Body of pancreas (tissue), 4 donors: ENCODE results near the gene TGFBR3. TPM values are rescaled to one million over a fixed set of nuclear protein-coding genes. Genes with fewer than 3 reads are reported as not detected.

Experiments
- ATAC-seq: fragments of 150-250 bp; one replicate; pipeline ENCODE4 v1.9.1; 2016
- DNase-seq, 4 donors: peaks; one replicate each; pipeline ENCODE4 v3.0.0-alpha.2; 2019
- H3K27ac ChIP-seq, 4 donors: fragments of 200-600 bp; sonication (generic); 1 replicate in 3 of 4; 2 replicates in 1 of 4; pipeline versions ENCODE4 v1.5.1 to v1.6.1; 2016 to 2019; ENCODE audit warnings: mild to moderate bottlenecking in 1 of 4, mixed read lengths in 1 of 4, moderate library complexity in 1 of 4
- H3K27me3 ChIP-seq, 2 donors: fragments of 200-600 bp; sonication (generic); one replicate each; pipeline ENCODE4 v1.6.0; 2016; ENCODE audit warnings: mild to moderate bottlenecking in 1 of 2
- H3K36me3 ChIP-seq, 2 donors: fragments of 200-600 bp; sonication (generic); replicated peaks in 1 of 2; 2 replicates each; pipeline ENCODE4 v1.5.1; 2016; ENCODE audit warnings: low read depth in 2 of 2; ENCODE audit not compliant: insufficient read depth in 1 of 2
- H3K4me1 ChIP-seq: fragments of 200-600 bp; sonication (generic); one replicate; pipeline ENCODE4 v1.6.0; 2016
- H3K4me3 ChIP-seq, 2 donors: fragments of 200-600 bp; sonication (generic); 1 replicate in 1 of 2; 2 replicates in 1 of 2; pipeline ENCODE4 v1.5.1; 2016 to 2019
- H3K9me3 ChIP-seq, 3 donors: fragments of 200-600 bp; sonication (generic); 1 replicate in 2 of 3; 2 replicates in 1 of 3; pipeline ENCODE4 v1.5.1; 2016
- POLR2A ChIP-seq, 3 donors: fragments of 450-650 bp; IDR thresholded peaks; one replicate each; pipeline ENCODE4 v1.6.1; 2016; ENCODE audit warnings: antibody characterized with exemption in 3 of 3, mild to moderate bottlenecking in 2 of 3
- WGBS, 2 donors: methylation state at CpG; one replicate each; pipeline ENCODE4 v1.1.5; 2017; 5-methylcytosine and 5-hydroxymethylcytosine counted together
- intact Hi-C: fragments of 100-400 bp; cut with DNase I; formaldehyde crosslinking; loops from one replicate; pipeline ENCODE4 v1.15.1; 2023
- total RNA-seq, 2 donors: library from RNA; depleted of rRNA; stranded (reverse); fragments of >200 nt; gene quantifications; one replicate each; pipeline ENCODE4 v1.1.0, GENCODE V29; 2016
- TF ChIP-seq, protein P1 (sequence below), 7 experiments: fragments of 450-650 bp in 4 of 7; fragments of 200-600 bp in 3 of 7; sonication (generic) in 3 of 7; IDR thresholded peaks; one replicate each; pipeline ENCODE4 v1.5.1; 2016 to 2019; ENCODE audit warnings: antibody characterized with exemption in 7 of 7

TGFBR3 gene
- total RNA-seq, 2 donors from 2014 or later: 52.4 to 63.6 TPM

DNA sequence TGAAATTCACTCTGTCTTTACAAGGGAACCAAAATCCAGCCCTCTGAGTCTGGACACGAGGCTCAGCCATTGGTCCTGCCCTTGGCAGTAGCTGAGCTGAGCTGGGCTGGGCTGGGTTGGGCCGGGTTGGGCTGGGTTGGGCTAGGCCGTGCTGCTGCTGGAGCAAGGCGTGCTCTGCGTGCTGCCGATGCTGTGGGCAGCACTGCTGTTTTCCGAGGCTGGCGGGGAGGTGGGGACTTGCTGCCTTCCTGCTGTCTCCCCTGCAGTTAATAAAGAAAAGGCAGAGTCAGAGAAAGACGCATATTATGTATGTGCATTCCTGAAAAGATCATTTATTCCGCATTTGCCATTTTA lies 202.4 kb downstream of the TGFBR3 start:
- no peak for ATAC-seq
- no peaks in the 10 kb centered on the region for H3K9me3 ChIP-seq
- H3K4me3 ChIP-seq: no peak overlapping the region
- no peak for DNase-seq
- intact Hi-C loops: no loop called here
- 82 to 89% methylated on average over 9 to 10 of the region's 10 CpGs for WGBS, 2 donors
- no peaks in the 10 kb centered on the region for H3K4me1 ChIP-seq
- no peaks in the 10 kb centered on the region for H3K27me3 ChIP-seq
- H3K27ac ChIP-seq: no peak overlapping the region
- H3K36me3 ChIP-seq: peaks cover 0 to 3% of the 10 kb centered on the region in 2 donors
- no peak for TF ChIP-seq POLR2A (IDR thresholded peaks at IDR 0.05)
- TF ChIP-seq, protein P1, sequence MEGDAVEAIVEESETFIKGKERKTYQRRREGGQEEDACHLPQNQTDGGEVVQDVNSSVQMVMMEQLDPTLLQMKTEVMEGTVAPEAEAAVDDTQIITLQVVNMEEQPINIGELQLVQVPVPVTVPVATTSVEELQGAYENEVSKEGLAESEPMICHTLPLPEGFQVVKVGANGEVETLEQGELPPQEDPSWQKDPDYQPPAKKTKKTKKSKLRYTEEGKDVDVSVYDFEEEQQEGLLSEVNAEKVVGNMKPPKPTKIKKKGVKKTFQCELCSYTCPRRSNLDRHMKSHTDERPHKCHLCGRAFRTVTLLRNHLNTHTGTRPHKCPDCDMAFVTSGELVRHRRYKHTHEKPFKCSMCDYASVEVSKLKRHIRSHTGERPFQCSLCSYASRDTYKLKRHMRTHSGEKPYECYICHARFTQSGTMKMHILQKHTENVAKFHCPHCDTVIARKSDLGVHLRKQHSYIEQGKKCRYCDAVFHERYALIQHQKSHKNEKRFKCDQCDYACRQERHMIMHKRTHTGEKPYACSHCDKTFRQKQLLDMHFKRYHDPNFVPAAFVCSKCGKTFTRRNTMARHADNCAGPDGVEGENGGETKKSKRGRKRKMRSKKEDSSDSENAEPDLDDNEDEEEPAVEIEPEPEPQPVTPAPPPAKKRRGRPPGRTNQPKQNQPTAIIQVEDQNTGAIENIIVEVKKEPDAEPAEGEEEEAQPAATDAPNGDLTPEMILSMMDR (IDR thresholded peaks at IDR 0.05): no peak

DNA sequence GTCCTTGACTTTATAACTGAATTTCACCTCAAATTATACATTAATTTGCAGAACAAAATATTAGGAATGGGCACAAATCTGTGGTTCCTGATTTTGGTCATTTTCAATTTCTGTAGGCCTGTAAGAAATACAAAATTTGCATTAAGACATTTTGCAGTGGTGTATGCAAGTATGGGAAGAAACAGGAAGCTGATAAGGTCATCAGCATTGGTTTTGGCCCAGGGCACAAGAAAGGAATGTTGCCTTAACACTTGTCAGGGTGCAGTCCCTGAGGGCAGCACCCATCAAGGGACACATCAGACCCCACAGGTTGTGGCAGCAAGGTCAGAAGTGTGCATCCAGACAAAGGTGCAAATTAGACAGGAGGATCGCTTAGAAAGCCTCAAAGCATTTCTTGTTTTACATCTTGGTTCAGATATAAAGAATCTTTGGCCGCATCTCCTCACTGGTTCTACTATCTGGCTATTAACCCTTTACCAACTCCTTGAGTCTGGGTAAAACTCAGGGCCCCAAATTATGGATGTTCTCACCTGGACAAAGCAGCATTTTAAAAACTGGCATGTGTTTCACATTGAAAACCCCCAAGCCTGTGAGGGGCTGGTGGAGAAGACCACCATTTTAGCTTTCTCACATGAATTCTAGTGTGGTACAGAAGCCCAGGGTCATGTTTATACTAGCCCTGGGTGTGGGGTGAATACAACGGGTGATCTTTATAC lies 202.9 kb downstream of the TGFBR3 start:
- no peak overlapping the region for H3K27ac ChIP-seq

DNA sequence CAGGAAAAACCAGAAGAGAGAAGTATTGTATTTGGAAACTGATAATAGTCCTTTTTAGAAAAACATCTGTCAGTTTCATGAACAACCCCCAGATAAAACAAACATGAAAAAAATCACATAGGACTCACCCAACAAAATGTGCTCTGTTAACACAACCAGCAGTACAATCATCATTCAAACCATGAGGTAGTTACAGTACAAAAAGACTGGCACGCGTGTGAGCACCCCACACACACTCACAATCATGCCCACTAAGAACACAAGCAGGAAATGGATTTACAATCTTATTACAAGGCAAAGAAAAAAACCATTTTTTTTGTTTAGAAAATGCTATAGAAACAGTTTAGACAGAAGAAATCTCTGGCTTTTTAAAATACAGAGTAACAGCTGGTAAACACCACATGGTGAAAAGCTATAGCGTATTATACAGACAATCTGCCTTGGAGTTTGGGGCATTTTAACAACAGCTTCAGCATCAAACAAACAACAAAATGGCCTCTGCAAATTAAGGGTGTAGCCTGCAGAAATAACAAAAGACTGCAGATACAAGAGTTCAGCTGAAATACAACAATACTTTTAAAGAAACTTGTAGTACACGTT lies 205.3 kb downstream of the TGFBR3 start:
- Histone ChIP-seq H3K27ac (no peak overlapping the region), H3K9me3 (no peaks in the 10 kb centered on the region), H3K27me3 (no peaks in the 10 kb centered on the region), H3K36me3 (peaks cover 0 to 3% of the 10 kb centered on the region in 2 donors), H3K4me3 (no peak overlapping the region), H3K4me1 (no peaks in the 10 kb centered on the region)
- intact Hi-C loops: no loop called here
- TF ChIP-seq, protein P1 (IDR thresholded peaks at IDR 0.05): no peak
- no peak for TF ChIP-seq POLR2A (IDR thresholded peaks at IDR 0.05)
- WGBS, 2 donors: 95 to 96% methylated on average over 4 of the region's 4 CpGs
- ATAC-seq: no peak
- no peak for DNase-seq

More for the DNA sequence above, 202.9 kb downstream of the TGFBR3 start:
- WGBS, 2 donors: 68 to 82% methylated on average over 3 of the region's 3 CpGs
- intact Hi-C loops: no loop called here
- Histone ChIP-seq H3K27me3 (no peaks in the 10 kb centered on the region), H3K4me1 (no peaks in the 10 kb centered on the region), H3K4me3 (no peak overlapping the region), H3K36me3 (peaks cover 0 to 3% of the 10 kb centered on the region in 2 donors), H3K9me3 (no peaks in the 10 kb centered on the region)
- ATAC-seq: no peak
- TF ChIP-seq POLR2A (IDR thresholded peaks at IDR 0.05): no peak
- TF ChIP-seq, protein P1 (IDR thresholded peaks at IDR 0.05): no peak
- no peak for DNase-seq

DNA sequence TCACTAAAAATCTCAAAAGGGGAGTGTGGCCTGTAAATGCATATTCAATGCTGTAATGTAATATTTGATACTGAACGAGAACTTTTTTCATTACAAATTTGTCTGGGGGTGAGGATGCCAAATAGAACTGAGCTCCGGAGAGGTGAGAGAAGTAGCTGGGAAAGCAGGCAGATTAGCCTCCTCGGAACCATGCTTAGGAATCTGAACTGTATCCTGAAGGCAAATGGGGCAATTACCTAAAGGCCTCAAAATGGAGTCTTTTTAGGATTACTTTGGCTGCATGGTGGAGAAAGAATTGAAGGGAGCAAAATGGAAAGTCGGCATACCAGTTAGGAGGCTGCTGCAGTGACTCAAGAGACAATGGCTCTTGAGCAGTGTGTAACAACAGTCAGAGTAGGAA lies 206.5 kb downstream of the TGFBR3 start:
- no peak for DNase-seq
- WGBS, 2 donors: 89 to 95% methylated on average over 4 of the region's 4 CpGs
- intact Hi-C loops: no loop called here

More for the DNA sequence above, 206.5 kb downstream of the TGFBR3 start:
- H3K4me3 ChIP-seq: no peak overlapping the region
- H3K4me1 ChIP-seq: no peaks in the 10 kb centered on the region
- no peak for ATAC-seq
- no peaks in the 10 kb centered on the region for H3K27me3 ChIP-seq
- peaks cover 0 to 3% of the 10 kb centered on the region in 2 donors for H3K36me3 ChIP-seq
- H3K9me3 ChIP-seq: no peaks in the 10 kb centered on the region
- TF ChIP-seq, protein P1 (IDR thresholded peaks at IDR 0.05): no peak
- no peak for TF ChIP-seq POLR2A (IDR thresholded peaks at IDR 0.05)
- no peak overlapping the region for H3K27ac ChIP-seq
